Measurements from ENCODE around the gene OR4F6.
"Not testable (repeated sequence)": the region's sequence is repeated elsewhere in the genome, so short reads cannot be mapped to it uniquely, and the experiment has no call there.

Gene OR4F6

GRCh38 chr15:101803209-101803608, at the start of gene OR4F6:
OR4F6 (plus strand) TSS chr15:101803509; CDS start chr15:101805720, 2,211 bp downstream.
- DNase-seq: no peak

GRCh38 chr15:101764669-101765339, 38.5 kb upstream of the OR4F6 start:
- DNase-seq: not testable (repeated sequence)

GRCh38 chr15:101765340-101765671, 38.0 kb upstream of the OR4F6 start:
- not testable (repeated sequence) for DNase-seq

GRCh38 chr15:101765772-101766456, 37.4 kb upstream of the OR4F6 start:
- DNase-seq: no peak

- not testable (repeated sequence) for DNase-seq
Observed at GRCh38 chr15:101767083-101767640, 36.1 kb upstream of the OR4F6 start.

GRCh38 chr15:101772921-101773320, 30.4 kb upstream of the OR4F6 start:
- DNase-seq: no peak

- DNase-seq: no peak
Observed at GRCh38 chr15:101773496-101774100, 29.7 kb upstream of the OR4F6 start.

GRCh38 chr15:101775136-101775535, 28.2 kb upstream of the OR4F6 start:
- no peak for DNase-seq

- not testable (repeated sequence) for DNase-seq
Observed at GRCh38 chr15:101778576-101778975, 24.7 kb upstream of the OR4F6 start.

- DNase-seq: not testable (repeated sequence)
Observed at GRCh38 chr15:101780225-101780624, 23.1 kb upstream of the OR4F6 start.

- no peak for DNase-seq
Observed at GRCh38 chr15:101781928-101782327, 21.4 kb upstream of the OR4F6 start.

- no peak for DNase-seq
Observed at GRCh38 chr15:101784644-101785043, 18.7 kb upstream of the OR4F6 start.

GRCh38 chr15:101786422-101786821, 16.9 kb upstream of the OR4F6 start:
- DNase-seq: not testable (repeated sequence)

- DNase-seq: not testable (repeated sequence)
Observed at GRCh38 chr15:101788001-101788400, 15.3 kb upstream of the OR4F6 start.

- not testable (repeated sequence) for DNase-seq
Observed at GRCh38 chr15:101788503-101789269, 14.6 kb upstream of the OR4F6 start.

GRCh38 chr15:101790748-101791147, 12.6 kb upstream of the OR4F6 start:
- DNase-seq: not testable (repeated sequence)

GRCh38 chr15:101793981-101794380, 9.3 kb upstream of the OR4F6 start:
- not testable (repeated sequence) for DNase-seq

- DNase-seq: no peak
Observed at GRCh38 chr15:101795455-101795854, 7.9 kb upstream of the OR4F6 start.

GRCh38 chr15:101799665-101800064, 3.6 kb upstream of the OR4F6 start:
- DNase-seq: no peak

GRCh38 chr15:101801048-101801447, 2.3 kb upstream of the OR4F6 start:
- DNase-seq: no peak

GRCh38 chr15:101803676-101804075, 367 bp downstream of the OR4F6 start:
- DNase-seq: no peak

- no peak for DNase-seq
Observed at GRCh38 chr15:101804375-101804774, 1.1 kb downstream of the OR4F6 start.

GRCh38 chr15:101804941-101805340, 1.6 kb downstream of the OR4F6 start:
- DNase-seq: no peak
